Measurements from ENCODE around the gene SLC13A3.

DNA sequence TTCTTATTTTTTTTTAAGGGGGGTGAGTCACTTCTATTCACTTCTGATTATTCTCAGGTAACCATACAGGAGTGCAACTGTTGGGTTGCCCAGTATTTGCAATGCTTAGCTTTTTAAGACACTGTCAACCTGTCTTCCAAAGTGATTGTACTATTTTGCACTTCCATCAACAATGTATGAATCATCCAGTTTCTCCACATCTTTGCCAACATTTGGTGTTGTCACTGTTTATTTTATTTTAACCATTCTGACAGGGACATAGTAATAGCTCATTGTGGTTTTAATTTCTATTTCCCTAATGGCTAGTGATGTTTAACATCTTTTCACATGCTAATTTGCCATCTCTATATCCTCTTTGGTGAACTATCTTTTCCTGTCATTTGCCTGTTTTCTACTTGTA is 1.4 kb upstream of the SLC13A3 start:
- no peak for TF ChIP-seq REST (IDR thresholded peaks at IDR 0.05)
- TF ChIP-seq, protein P1, sequence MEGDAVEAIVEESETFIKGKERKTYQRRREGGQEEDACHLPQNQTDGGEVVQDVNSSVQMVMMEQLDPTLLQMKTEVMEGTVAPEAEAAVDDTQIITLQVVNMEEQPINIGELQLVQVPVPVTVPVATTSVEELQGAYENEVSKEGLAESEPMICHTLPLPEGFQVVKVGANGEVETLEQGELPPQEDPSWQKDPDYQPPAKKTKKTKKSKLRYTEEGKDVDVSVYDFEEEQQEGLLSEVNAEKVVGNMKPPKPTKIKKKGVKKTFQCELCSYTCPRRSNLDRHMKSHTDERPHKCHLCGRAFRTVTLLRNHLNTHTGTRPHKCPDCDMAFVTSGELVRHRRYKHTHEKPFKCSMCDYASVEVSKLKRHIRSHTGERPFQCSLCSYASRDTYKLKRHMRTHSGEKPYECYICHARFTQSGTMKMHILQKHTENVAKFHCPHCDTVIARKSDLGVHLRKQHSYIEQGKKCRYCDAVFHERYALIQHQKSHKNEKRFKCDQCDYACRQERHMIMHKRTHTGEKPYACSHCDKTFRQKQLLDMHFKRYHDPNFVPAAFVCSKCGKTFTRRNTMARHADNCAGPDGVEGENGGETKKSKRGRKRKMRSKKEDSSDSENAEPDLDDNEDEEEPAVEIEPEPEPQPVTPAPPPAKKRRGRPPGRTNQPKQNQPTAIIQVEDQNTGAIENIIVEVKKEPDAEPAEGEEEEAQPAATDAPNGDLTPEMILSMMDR (IDR thresholded peaks at IDR 0.05) = no peak
- no peak for TF ChIP-seq POLR2A (IDR thresholded peaks at IDR 0.05; ENCODE audit: low read length)
- no peak for TF ChIP-seq MYC (IDR thresholded peaks at IDR 0.05; ENCODE audit: borderline replicate concordance, low read length)
- no peak for TF ChIP-seq RFX5 (IDR thresholded peaks at IDR 0.05)
- no peak for TF ChIP-seq KDM1A (IDR thresholded peaks at IDR 0.05; ENCODE audit: low read depth)
- TF ChIP-seq MAZ (IDR thresholded peaks at IDR 0.05; ENCODE audit: borderline replicate concordance, low read depth, low read length) = no peak
- no peak for TF ChIP-seq KDM5A (IDR thresholded peaks at IDR 0.05)
- no peak for TF ChIP-seq BHLHE40 (IDR thresholded peaks at IDR 0.05; ENCODE audit: low read depth, low read length)
- no peak for TF ChIP-seq EHMT2 (IDR thresholded peaks at IDR 0.05; ENCODE audit: low read depth)
- TF ChIP-seq, protein P2, sequence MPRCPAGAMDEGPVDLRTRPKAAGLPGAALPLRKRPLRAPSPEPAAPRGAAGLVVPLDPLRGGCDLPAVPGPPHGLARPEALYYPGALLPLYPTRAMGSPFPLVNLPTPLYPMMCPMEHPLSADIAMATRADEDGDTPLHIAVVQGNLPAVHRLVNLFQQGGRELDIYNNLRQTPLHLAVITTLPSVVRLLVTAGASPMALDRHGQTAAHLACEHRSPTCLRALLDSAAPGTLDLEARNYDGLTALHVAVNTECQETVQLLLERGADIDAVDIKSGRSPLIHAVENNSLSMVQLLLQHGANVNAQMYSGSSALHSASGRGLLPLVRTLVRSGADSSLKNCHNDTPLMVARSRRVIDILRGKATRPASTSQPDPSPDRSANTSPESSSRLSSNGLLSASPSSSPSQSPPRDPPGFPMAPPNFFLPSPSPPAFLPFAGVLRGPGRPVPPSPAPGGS (IDR thresholded peaks at IDR 0.05) = no peak
